ENCODE results near the gene KCNG2.

GRCh38 chr18:79905993-79906392 lies 108.3 kb downstream of the KCNG2 start:
- no peak for TF ChIP-seq CTCF (conservative IDR thresholded peaks at IDR 0.05)
- no peak for TF ChIP-seq EZH2 (IDR thresholded peaks at IDR 0.05; ENCODE audit: low read depth)
